HCT116 (cell line): ENCODE results near the gene TSHZ1. TPM values are rescaled to one million over a fixed set of nuclear protein-coding genes. Genes with fewer than 3 reads are reported as not detected.

ENCODE experiments used
- ATAC-seq: fragments of 200-7000 bp; cut with Tn5 transposase; 2 replicates; pipeline ENCODE4 v1.9.1; 2020; ENCODE audit warnings: mild to moderate bottlenecking, moderate library complexity
- BruUV-seq: library from RNA; stranded (reverse); fragments of 400-500 nt; replicated peaks from 2 replicates; lab custom pipeline; 2021; lab: Mats Ljungman, UMichigan
- CTCF ChIA-PET: fragments of 300-600 bp; sonication (Branson Sonifier 250); formaldehyde crosslinking; loops from one replicate; lab custom pipeline; 2021; ENCODE audit warnings: antibody characterized with exemption; lab: Charles Lee
- POLR2A ChIA-PET: fragments of 300-600, 350-600 bp; sonication (Branson Sonifier 250); formaldehyde crosslinking; loops from one replicate; lab custom pipeline; 2021; ENCODE audit warnings: antibody characterized with exemption; lab: Charles Lee
- RAD21 ChIA-PET, 2 experiments: fragments of 300-600 bp; sonication (Branson Sonifier 250); formaldehyde crosslinking; loops; one replicate each; lab custom pipeline; 2023; ENCODE audit warnings: low total read pairs in 2 of 2; ENCODE audit not compliant: uncharacterized antibody in 2 of 2, unreplicated experiment in 2 of 2, low non-redundant PET in 1 of 2; lab: Charles Lee
- DNase-seq: peaks from one replicate; pipeline ENCODE4 v3.0.0-alpha.2; 2010; ENCODE audit warnings: low read depth, low spot score
- H2AFZ ChIP-seq: fragments of 200-600 bp; shearing (Covaris generic), sonication (generic); 2 replicates; pipeline ENCODE4 v1.6.1; 2017; ENCODE audit warnings: low read depth, mixed run types, mixed read lengths, antibody characterized with exemption, low read length; ENCODE audit not compliant: poor library complexity, severe bottlenecking
- H3K27ac ChIP-seq: 2 replicates; pipeline ENCODE4 v1.5.1; 2012; ENCODE audit warnings: low read depth, low read length
- H3K27me3 ChIP-seq: fragments of 200-600 bp; sonication (generic); 2 replicates; pipeline ENCODE4 v1.6.1; 2016; ENCODE audit warnings: mixed run types, low read length, mixed read lengths; ENCODE audit not compliant: insufficient read depth
- H3K36me3 ChIP-seq, 2 experiments: fragments of 200-500 bp in 1 of 2; fragments of 200-600 bp in 1 of 2; sonication (Bioruptor generic) in 1 of 2; sonication (generic) in 1 of 2; 2 replicates each; pipeline versions ENCODE4 v1.5.1 to v1.6.1; 2014 to 2016; ENCODE audit warnings: low read length in 2 of 2, inconsistent platforms in 1 of 2, mixed read lengths in 1 of 2, mixed run types in 1 of 2; ENCODE audit not compliant: insufficient read depth in 2 of 2, control insufficient read depth in 1 of 2
- H3K4me1 ChIP-seq, 2 experiments: fragments of 200-600 bp in 1 of 2; sonication (generic) in 1 of 2; 2 replicates each; pipeline versions ENCODE4 v1.5.1 to v1.6.1; 2012 to 2017; ENCODE audit warnings: low read length in 2 of 2, inconsistent platforms in 1 of 2, mild to moderate bottlenecking in 1 of 2, mixed read lengths in 1 of 2, mixed run types in 1 of 2, moderate library complexity in 1 of 2; ENCODE audit not compliant: insufficient read depth in 2 of 2, control insufficient read depth in 1 of 2
- H3K4me2 ChIP-seq: fragments of 200-600 bp; sonication (generic); 2 replicates; pipeline ENCODE4 v1.6.1; 2017; ENCODE audit warnings: mixed run types, low read length, mixed read lengths
- H3K4me3 ChIP-seq, 2 experiments: fragments of 200-600 bp in 1 of 2; sonication (generic) in 1 of 2; replicated peaks in 1 of 2; 2 replicates each; pipeline ENCODE4 v1.5.1; 2011 to 2016; ENCODE audit warnings: low read length in 2 of 2, control low read depth in 1 of 2, low read depth in 1 of 2, mild to moderate bottlenecking in 1 of 2, mixed read lengths in 1 of 2, mixed run types in 1 of 2
- H3K79me2 ChIP-seq: fragments of 200-600 bp; sonication (generic); 2 replicates; pipeline ENCODE4 v1.6.1; 2017; ENCODE audit warnings: mild to moderate bottlenecking, mixed run types, low read length, moderate library complexity, mixed read lengths; ENCODE audit not compliant: insufficient read depth
- H3K9ac ChIP-seq: fragments of 200-600 bp; sonication (generic); 2 replicates; pipeline ENCODE4 v1.6.1; 2016; ENCODE audit warnings: low read length, mixed read lengths
- H3K9me2 ChIP-seq: fragments of 200-600 bp; sonication (generic), shearing (Covaris generic); 2 replicates; pipeline ENCODE4 v1.6.1; 2017; ENCODE audit warnings: mixed run types, mild to moderate bottlenecking, moderate library complexity; ENCODE audit not compliant: insufficient read depth
- H3K9me3 ChIP-seq, 2 experiments: fragments of 200-500 bp in 1 of 2; fragments of 200-600 bp in 1 of 2; sonication (Bioruptor generic) in 1 of 2; sonication (generic) in 1 of 2; 2 replicates each; pipeline ENCODE4 v1.6.1; 2014 to 2017; ENCODE audit warnings: low read length in 2 of 2, mixed read lengths in 2 of 2, inconsistent platforms in 1 of 2, low read depth in 1 of 2, mild to moderate bottlenecking in 1 of 2, mixed run types in 1 of 2, moderate library complexity in 1 of 2; ENCODE audit not compliant: control insufficient read depth in 1 of 2, insufficient read depth in 1 of 2
- H4K20me1 ChIP-seq: fragments of 200-600 bp; sonication (generic), shearing (Covaris generic); 2 replicates; pipeline ENCODE4 v1.6.1; 2017; ENCODE audit warnings: mixed run types, mild to moderate bottlenecking, moderate library complexity; ENCODE audit not compliant: insufficient read depth
- CBX3 ChIP-seq: IDR thresholded peaks from 2 replicates; pipeline ENCODE4 v1.6.1; 2012; ENCODE audit warnings: low read depth
- CEBPB ChIP-seq: IDR thresholded peaks from 2 replicates; pipeline ENCODE4 v1.6.1; 2012; ENCODE audit warnings: low read depth
- CTCF ChIP-seq, 3 experiments: fragments of 200-600 bp in 1 of 3; sonication (generic) in 1 of 3; IDR thresholded peaks in 2 of 3; conservative IDR thresholded peaks in 1 of 3; 2 replicates each; pipeline ENCODE4 v1.5.1; 2012 to 2017; ENCODE audit warnings: low read depth in 2 of 3, low read length in 2 of 3, antibody characterized with exemption in 1 of 3, borderline replicate concordance in 1 of 3, control low read depth in 1 of 3, mild to moderate bottlenecking in 1 of 3, mixed read lengths in 1 of 3, mixed run types in 1 of 3, moderate library complexity in 1 of 3; ENCODE audit not compliant: insufficient read depth in 1 of 3
- EGR1 ChIP-seq: IDR thresholded peaks from 2 replicates; pipeline ENCODE4 v1.6.1; 2012; ENCODE audit warnings: low read depth
- ELF1 ChIP-seq: IDR thresholded peaks from 2 replicates; pipeline ENCODE4 v1.6.1; 2012; ENCODE audit warnings: low read depth, borderline replicate concordance
- EZH2 ChIP-seq: fragments of 200-600 bp; sonication (generic); IDR thresholded peaks from 2 replicates; pipeline ENCODE4 v1.6.1; 2017; ENCODE audit warnings: antibody characterized with exemption, mixed run types
- EZH2phosphoT487 ChIP-seq: fragments of 200-600 bp; IDR thresholded peaks from 2 replicates; pipeline ENCODE4 v1.6.1; 2018; ENCODE audit warnings: antibody characterized with exemption, borderline replicate concordance
- FOSL1 ChIP-seq: IDR thresholded peaks from 2 replicates; pipeline ENCODE4 v1.6.1; 2012; ENCODE audit warnings: low read depth
- JUND ChIP-seq: IDR thresholded peaks from 2 replicates; pipeline ENCODE4 v1.6.1; 2012
- POLR2A ChIP-seq: IDR thresholded peaks from 2 replicates; pipeline ENCODE4 v1.7.0; 2011; ENCODE audit warnings: borderline replicate concordance; ENCODE audit not compliant: insufficient read depth, insufficient read length; ENCODE audit errors: extremely low read depth
- POLR2AphosphoS5 ChIP-seq: IDR thresholded peaks from 2 replicates; pipeline ENCODE4 v1.6.1; 2011; ENCODE audit warnings: mild to moderate bottlenecking, low read depth, low read length, moderate library complexity
- RAD21 ChIP-seq: IDR thresholded peaks from 2 replicates; pipeline ENCODE4 v1.6.1; 2012; ENCODE audit warnings: low read depth, mild to moderate bottlenecking
- SIN3A ChIP-seq: IDR thresholded peaks from 2 replicates; pipeline ENCODE4 v1.6.1; 2012; ENCODE audit warnings: low read depth
- SP1 ChIP-seq: IDR thresholded peaks from 2 replicates; pipeline ENCODE4 v1.6.1; 2012; ENCODE audit warnings: low read depth
- SRF ChIP-seq: IDR thresholded peaks from 2 replicates; pipeline ENCODE4 v1.6.1; 2012; ENCODE audit warnings: low read depth
- TCF7L2 ChIP-seq: IDR thresholded peaks from 2 replicates; pipeline ENCODE4 v1.7.0; 2011; ENCODE audit warnings: borderline replicate concordance, inconsistent platforms; ENCODE audit not compliant: insufficient read depth, insufficient read length; ENCODE audit errors: extremely low read depth
- YY1 ChIP-seq: IDR thresholded peaks from 2 replicates; pipeline ENCODE4 v1.6.1; 2011; ENCODE audit warnings: low read length, low read depth, moderate library complexity, mild to moderate bottlenecking; ENCODE audit not compliant: insufficient replicate concordance; ENCODE audit errors: extremely low read depth
- ZFX ChIP-seq: fragments of 450-650 bp; IDR thresholded peaks from 2 replicates; pipeline ENCODE4 v1.6.1; 2017
- ZNF274 ChIP-seq: fragments of 200-500 bp; sonication (Bioruptor generic); IDR thresholded peaks from 2 replicates; pipeline ENCODE4 v1.6.1; 2014; ENCODE audit warnings: mild to moderate bottlenecking, low read depth, low read length, inconsistent platforms
- intact Hi-C: fragments of 100-400 bp; cut with micrococcal nuclease; formaldehyde crosslinking; loops from 2 replicates; pipeline ENCODE4 v1.10.0; 2022
- total RNA-seq: library from RNA; stranded (reverse); gene quantifications from one replicate; pipeline ENCODE4 v1.2.1, GENCODE V29; 2021; ENCODE audit not compliant: unreplicated experiment

The TSHZ1 gene
- total RNA-seq, 1 experiment from 2014 or later, result 5.7 TPM

GRCh38 chr18:75216212-75216910 is 5.8 kb downstream of the TSHZ1 start:
- no peak overlapping the region for H3K27ac ChIP-seq
- ChIA-PET RAD21 (no interaction called here), POLR2A (no interaction called here), CTCF (no interaction called here)
- no peaks in the 10 kb centered on the region for H3K9me2 ChIP-seq
- H3K4me3 ChIP-seq, result no peak overlapping the region
- H3K4me1 ChIP-seq, result peaks cover 10 to 21% of the 10 kb centered on the region in 2 experiments; a peak in 3 of 4 replicates
- no peak overlapping the region for H2AFZ ChIP-seq
- no peaks in the 10 kb centered on the region for H3K9me3 ChIP-seq
- no TSS peak for BruUV-seq
- no peaks in the 10 kb centered on the region for H3K79me2 ChIP-seq
- no peak for ATAC-seq
- intact Hi-C loops, result no loop called here
- H3K27me3 ChIP-seq, result no peaks in the 10 kb centered on the region
- TF ChIP-seq ELF1 (no peak), RAD21 (no peak), ZFX (no peak), TCF7L2 (no peak), SIN3A (no peak)
- H4K20me1 ChIP-seq, result no peaks in the 10 kb centered on the region
- no peaks in the 10 kb centered on the region for H3K36me3 ChIP-seq
- no peak overlapping the region for H3K4me2 ChIP-seq
- H3K9ac ChIP-seq, result no peak overlapping the region
- no peak for DNase-seq

GRCh38 chr18:75216911-75217689 is 6.5 kb downstream of the TSHZ1 start:
- no peak for ATAC-seq
- TF ChIP-seq EZH2phosphoT487 (no peak), ELF1 (no peak), ZNF274 (no peak), FOSL1 (no peak), SIN3A (no peak), CEBPB (no peak), SRF (no peak), SP1 (no peak), CBX3 (no peak), CTCF (IDR thresholded peaks at IDR 0.05 in 2 of 3, conservative IDR thresholded peaks at IDR 0.05 in 1 of 3; ENCODE audit: borderline replicate concordance in 1 of 3, insufficient read depth in 1 of 3, low read depth in 2 of 3, low read length in 2 of 3) (no peak), YY1 (no peak), POLR2AphosphoS5 (no peak), EGR1 (no peak), EZH2 (no peak), RAD21 (no peak), JUND (no peak), POLR2A (no peak), TCF7L2 (no peak), ZFX (no peak)

More at GRCh38 chr18:75216911-75217689, 6.5 kb downstream of the TSHZ1 start:
- POLR2A ChIA-PET, result no interaction called here
- Histone ChIP-seq H3K27me3 (no peaks in the 10 kb centered on the region), H3K9ac (no peak overlapping the region), H3K4me2 (no peak overlapping the region), H3K9me3 (no peaks in the 10 kb centered on the region), H3K9me2 (no peaks in the 10 kb centered on the region), H3K4me3 (no peak overlapping the region), H2AFZ (no peak overlapping the region), H3K4me1 (peaks cover 10 to 19% of the 10 kb centered on the region in 2 experiments; a peak in 3 of 4 replicates), H3K27ac (no peak overlapping the region), H4K20me1 (no peaks in the 10 kb centered on the region), H3K36me3 (no peaks in the 10 kb centered on the region), H3K79me2 (no peaks in the 10 kb centered on the region)
- CTCF ChIA-PET, result no interaction called here
- RAD21 ChIA-PET, result no interaction called here
- BruUV-seq, result no TSS peak
- intact Hi-C loops, result no loop called here
- no peak for DNase-seq
